HG02970 (cell line): Measurements from ENCODE around the gene PLD4.

Experiments used
- ATAC-seq: cut with Tn5 transposase; IDR thresholded peaks from one replicate; pipeline ENCODE4 v1.9.1; 2021; ENCODE audit warnings: mild to moderate bottlenecking, moderate library complexity, moderate number of reproducible peaks; ENCODE audit not compliant: unreplicated experiment, low FRiP score

PLD4 gene

GRCh38 chr14:104970231-104971068 lies 45.8 kb downstream of the PLD4 start:
- no peak for ATAC-seq

GRCh38 chr14:104971447-104972240 lies 47.0 kb downstream of the PLD4 start:
- ATAC-seq = no peak

GRCh38 chr14:104972301-104973134 lies 47.8 kb downstream of the PLD4 start:
- no peak for ATAC-seq

DNA sequence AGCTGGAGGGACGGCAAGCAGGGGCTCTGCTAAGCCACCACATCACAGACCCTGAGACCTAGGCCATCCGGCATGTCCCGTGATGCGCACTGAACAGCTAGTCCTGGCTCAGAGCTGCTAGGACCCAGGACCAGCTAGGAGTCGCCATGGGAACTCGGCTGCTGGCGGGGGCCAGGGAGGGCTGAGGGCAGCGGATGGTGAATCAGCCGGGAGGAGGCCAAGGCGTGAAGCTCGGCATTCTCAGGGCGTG lies 48.4 kb downstream of the PLD4 start:
- ATAC-seq = no peak

GRCh38 chr14:104973385-104974145 lies 48.9 kb downstream of the PLD4 start:
- ATAC-seq = no peak

DNA sequence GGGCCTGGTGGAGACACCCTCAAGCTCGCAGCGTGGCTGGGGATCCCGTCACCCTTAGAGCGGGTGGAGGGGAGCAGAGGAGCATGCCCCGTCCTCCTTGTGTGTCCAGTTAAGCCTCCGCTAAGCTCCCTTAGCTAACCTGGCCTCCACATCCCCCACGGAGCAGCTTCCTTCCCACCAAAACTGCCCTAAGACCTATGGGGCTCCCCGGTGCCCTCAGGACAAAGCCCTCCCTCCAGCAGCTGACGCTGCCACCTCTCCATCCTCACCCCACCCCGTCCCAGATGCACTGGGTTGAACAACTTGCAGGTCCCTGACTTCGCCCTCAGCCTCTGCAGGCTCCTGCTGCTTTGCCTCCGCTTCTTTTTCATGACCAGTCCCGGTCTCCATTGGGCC lies 49.5 kb downstream of the PLD4 start:
- ATAC-seq = no peak

DNA sequence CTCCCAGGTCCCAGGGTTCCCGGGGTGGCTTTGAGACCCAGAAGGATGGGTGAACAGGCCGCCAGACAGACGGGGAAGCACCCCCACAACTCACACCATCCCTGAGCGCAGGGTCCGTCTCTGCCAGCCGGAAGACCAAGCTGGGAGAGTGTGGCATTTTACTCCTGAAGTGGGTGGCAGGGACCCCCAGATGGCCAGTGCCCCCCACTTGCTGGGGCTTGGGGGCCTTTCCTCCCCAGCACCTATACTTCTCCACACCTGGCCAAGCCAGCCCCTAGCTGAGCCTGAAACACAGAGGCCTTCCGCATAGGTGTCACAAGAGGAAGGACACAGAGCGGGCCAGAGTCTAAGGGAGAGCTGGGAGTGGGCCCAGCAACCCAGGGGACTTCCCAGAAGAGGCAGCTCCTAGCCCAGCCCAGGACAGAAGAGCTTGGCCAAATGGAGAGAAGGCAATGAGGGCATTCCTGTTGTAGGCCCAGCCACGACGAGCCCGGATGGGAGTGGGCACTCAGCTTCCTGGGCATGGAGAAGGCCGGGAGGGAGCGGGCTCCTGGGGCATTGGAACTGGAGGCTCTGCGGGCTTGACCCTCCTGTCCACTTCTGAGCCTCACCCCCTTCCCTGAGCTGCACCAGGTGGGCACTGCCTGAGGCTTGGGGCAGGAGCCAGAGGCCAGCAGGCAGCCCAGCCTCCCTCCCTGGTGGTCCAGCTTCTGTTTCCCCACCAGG lies 50.1 kb downstream of the PLD4 start:
- no peak for ATAC-seq

DNA sequence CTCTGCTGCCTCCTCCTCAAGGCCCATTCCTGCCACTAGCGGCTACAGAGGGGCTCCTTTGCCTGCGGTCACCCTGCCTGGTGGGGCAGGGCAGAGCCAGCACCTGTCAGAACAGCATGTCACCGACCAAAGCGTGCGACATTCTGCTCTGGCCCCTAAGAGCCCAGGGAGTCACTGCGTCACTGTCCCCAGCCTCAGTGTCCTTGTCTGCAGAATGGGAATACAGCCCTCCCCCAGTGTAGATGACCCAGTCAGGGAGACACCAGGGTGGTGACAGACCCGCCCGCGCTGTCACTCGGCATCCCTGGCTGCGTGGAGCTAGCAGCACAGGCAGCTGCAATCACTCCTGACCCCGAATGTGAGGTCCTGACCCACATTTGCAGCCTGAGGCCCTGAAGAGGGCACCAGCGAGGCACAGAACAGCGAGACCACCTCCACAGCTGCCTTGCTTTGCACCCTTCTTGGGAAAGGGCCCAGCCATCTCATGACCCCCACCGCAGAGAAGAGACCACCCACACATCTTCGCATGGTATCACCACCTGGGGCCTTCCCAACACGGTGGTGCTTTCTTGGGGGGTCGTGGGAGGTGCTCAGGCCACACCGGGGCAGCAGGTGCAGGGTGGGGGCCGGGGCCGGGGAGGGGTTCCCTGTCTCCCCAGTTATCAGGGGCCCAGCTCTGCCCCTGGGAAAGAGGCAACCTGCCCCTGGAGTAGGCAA lies 51.0 kb downstream of the PLD4 start:
- no peak for ATAC-seq

GRCh38 chr14:104976198-104977007 lies 51.7 kb downstream of the PLD4 start:
- ATAC-seq = no peak

DNA sequence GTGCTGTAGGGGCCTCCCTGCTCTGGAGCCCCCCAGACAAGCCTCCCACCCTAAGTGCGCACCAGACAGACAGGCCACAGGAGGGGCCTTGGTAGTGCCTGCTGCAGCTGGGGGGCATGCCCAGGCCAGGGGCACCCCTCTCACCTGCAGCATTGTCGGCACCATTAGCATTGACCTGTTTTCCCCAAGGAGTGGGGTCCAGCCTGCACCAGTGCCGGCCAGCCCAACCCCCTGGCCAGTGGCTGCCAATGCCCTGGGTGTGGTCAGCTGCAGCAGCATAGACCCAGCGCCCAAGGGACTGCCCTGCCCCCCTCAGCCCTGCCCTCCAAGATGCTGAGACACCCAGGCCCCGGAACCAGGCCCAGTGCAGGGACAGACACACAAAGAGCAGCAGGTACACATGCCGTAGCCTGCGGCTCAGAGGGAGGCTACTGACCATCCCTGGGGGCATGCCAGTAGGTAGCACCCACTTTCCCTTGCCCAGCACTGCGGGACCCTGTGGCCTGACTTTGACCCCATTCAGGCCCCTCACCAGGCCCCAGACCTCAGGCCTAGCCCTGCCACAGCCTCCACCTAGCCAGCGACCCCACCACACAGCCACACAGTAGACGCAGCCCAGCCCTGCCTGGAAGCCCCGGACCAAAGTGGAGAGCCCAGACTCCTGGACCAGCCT lies 52.5 kb downstream of the PLD4 start:
- ATAC-seq = no peak

GRCh38 chr14:104977681-104978653 lies 53.3 kb downstream of the PLD4 start, which contains the start of gene AHNAK2:
TSS of gene AHNAK2 (minus strand) at chr14:104978374. CDS start at chr14:104978237, 137 bp downstream.
- no peak for ATAC-seq

- ATAC-seq = no peak
Observed at GRCh38 chr14:104978746-104979691, 54.3 kb downstream of the PLD4 start.

GRCh38 chr14:104979758-104980610 lies 55.3 kb downstream of the PLD4 start:
- ATAC-seq = no peak
